ENCODE results near the gene KIAA0513.

The KIAA0513 gene

GRCh38 chr16:85094812-85095211 is 67.2 kb downstream of the KIAA0513 start:
- no peak for DNase-seq
- in situ Hi-C loops (cut with MboI; ENCODE audit: low pct_unique_long_range_greater_than_20kb, low sequenced_read_pairs): no loop called here

GRCh38 chr16:85096921-85097320 is 69.3 kb downstream of the KIAA0513 start:
- in situ Hi-C loops (cut with MboI; ENCODE audit: low pct_unique_long_range_greater_than_20kb, low sequenced_read_pairs): no loop called here
- DNase-seq: no peak

GRCh38 chr16:85098565-85098964 is 71.0 kb downstream of the KIAA0513 start:
- in situ Hi-C loops (cut with MboI; ENCODE audit: low pct_unique_long_range_greater_than_20kb, low sequenced_read_pairs): no loop called here
- DNase-seq: no peak

GRCh38 chr16:85100265-85100664 is 72.7 kb downstream of the KIAA0513 start:
- no peak for DNase-seq

GRCh38 chr16:85101956-85102630 is 74.5 kb downstream of the KIAA0513 start:
- no peak for DNase-seq
- in situ Hi-C loops (cut with MboI; ENCODE audit: low pct_unique_long_range_greater_than_20kb, low sequenced_read_pairs): no loop called here

More at GRCh38 chr16:85100265-85100664, 72.7 kb downstream of the KIAA0513 start:
- in situ Hi-C loops (cut with MboI; ENCODE audit: low pct_unique_long_range_greater_than_20kb, low sequenced_read_pairs): no loop called here

GRCh38 chr16:85103114-85104079 is 75.8 kb downstream of the KIAA0513 start:
- DNase-seq: no peak
- in situ Hi-C loops (cut with MboI; ENCODE audit: low pct_unique_long_range_greater_than_20kb, low sequenced_read_pairs): no loop called here

GRCh38 chr16:85104147-85104546 is 76.6 kb downstream of the KIAA0513 start:
- in situ Hi-C loops (cut with MboI; ENCODE audit: low pct_unique_long_range_greater_than_20kb, low sequenced_read_pairs): no loop called here
- DNase-seq: no peak

- in situ Hi-C loops (cut with MboI; ENCODE audit: low pct_unique_long_range_greater_than_20kb, low sequenced_read_pairs): no loop called here
Observed at GRCh38 chr16:85104821-85105391, 77.3 kb downstream of the KIAA0513 start.

GRCh38 chr16:85105475-85105874 is 77.9 kb downstream of the KIAA0513 start:
- DNase-seq: no peak
- in situ Hi-C loops (cut with MboI; ENCODE audit: low pct_unique_long_range_greater_than_20kb, low sequenced_read_pairs): no loop called here

More at GRCh38 chr16:85104821-85105391, 77.3 kb downstream of the KIAA0513 start:
- DNase-seq: peak; percentile 40

- in situ Hi-C loops (cut with MboI; ENCODE audit: low pct_unique_long_range_greater_than_20kb, low sequenced_read_pairs): no loop called here
- DNase-seq: no peak
Observed at GRCh38 chr16:85107083-85107482, 79.5 kb downstream of the KIAA0513 start.

- DNase-seq: no peak
- in situ Hi-C loops (cut with MboI; ENCODE audit: low pct_unique_long_range_greater_than_20kb, low sequenced_read_pairs): no loop called here
Observed at GRCh38 chr16:85107532-85107931, 79.9 kb downstream of the KIAA0513 start.

- no peak for DNase-seq
- in situ Hi-C loops (cut with MboI; ENCODE audit: low pct_unique_long_range_greater_than_20kb, low sequenced_read_pairs): no loop called here
Observed at GRCh38 chr16:85110105-85110504, 82.5 kb downstream of the KIAA0513 start.

GRCh38 chr16:85111184-85111583 is 83.6 kb downstream of the KIAA0513 start:
- DNase-seq: no peak
- in situ Hi-C loops (cut with MboI; ENCODE audit: low pct_unique_long_range_greater_than_20kb, low sequenced_read_pairs): no loop called here

- in situ Hi-C loops (cut with MboI; ENCODE audit: low pct_unique_long_range_greater_than_20kb, low sequenced_read_pairs): no loop called here
- DNase-seq: no peak
Observed at GRCh38 chr16:85112364-85112763, 84.8 kb downstream of the KIAA0513 start, which contains the start of gene CIBAR2. Gene CIBAR2 (minus strand): TSS chr16:85112472. CDS start chr16:85112352, 120 bp downstream.

GRCh38 chr16:85113168-85113733 is 85.7 kb downstream of the KIAA0513 start:
- DNase-seq: no peak
- in situ Hi-C loops (cut with MboI; ENCODE audit: low pct_unique_long_range_greater_than_20kb, low sequenced_read_pairs): no loop called here

- in situ Hi-C loops (cut with MboI; ENCODE audit: low pct_unique_long_range_greater_than_20kb, low sequenced_read_pairs): no loop called here
- no peak for DNase-seq
Observed at GRCh38 chr16:85113913-85114312, 86.3 kb downstream of the KIAA0513 start.

- DNase-seq: peak; percentile 82
- in situ Hi-C loops (cut with MboI; ENCODE audit: low pct_unique_long_range_greater_than_20kb, low sequenced_read_pairs): no loop called here
Observed at GRCh38 chr16:85114909-85115567, 87.4 kb downstream of the KIAA0513 start.

- DNase-seq: no peak
- in situ Hi-C loops (cut with MboI; ENCODE audit: low pct_unique_long_range_greater_than_20kb, low sequenced_read_pairs): no loop called here
Observed at GRCh38 chr16:85117418-85117817, 89.8 kb downstream of the KIAA0513 start.

GRCh38 chr16:85120006-85120340 is 92.4 kb downstream of the KIAA0513 start:
- no peak for DNase-seq
- in situ Hi-C loops (cut with MboI; ENCODE audit: low pct_unique_long_range_greater_than_20kb, low sequenced_read_pairs): no loop called here

Measured in KBM-7 (cell line).